Hematopoietic multipotent progenitor cell treated with erythropoietin and hydrocortisone succinate and interleukin-3 and kit ligand, for 6 days (in vitro differentiated cells): Measurements from ENCODE around the gene DEPDC7.
"Not testable (repeated sequence)": the region's sequence is repeated elsewhere in the genome, so short reads cannot be mapped to it uniquely, and the experiment has no call there.

Experiments used
- DNase-seq: peaks from one replicate; pipeline ENCODE4 v3.0.0-alpha.2; 2015

The DEPDC7 gene

DNA sequence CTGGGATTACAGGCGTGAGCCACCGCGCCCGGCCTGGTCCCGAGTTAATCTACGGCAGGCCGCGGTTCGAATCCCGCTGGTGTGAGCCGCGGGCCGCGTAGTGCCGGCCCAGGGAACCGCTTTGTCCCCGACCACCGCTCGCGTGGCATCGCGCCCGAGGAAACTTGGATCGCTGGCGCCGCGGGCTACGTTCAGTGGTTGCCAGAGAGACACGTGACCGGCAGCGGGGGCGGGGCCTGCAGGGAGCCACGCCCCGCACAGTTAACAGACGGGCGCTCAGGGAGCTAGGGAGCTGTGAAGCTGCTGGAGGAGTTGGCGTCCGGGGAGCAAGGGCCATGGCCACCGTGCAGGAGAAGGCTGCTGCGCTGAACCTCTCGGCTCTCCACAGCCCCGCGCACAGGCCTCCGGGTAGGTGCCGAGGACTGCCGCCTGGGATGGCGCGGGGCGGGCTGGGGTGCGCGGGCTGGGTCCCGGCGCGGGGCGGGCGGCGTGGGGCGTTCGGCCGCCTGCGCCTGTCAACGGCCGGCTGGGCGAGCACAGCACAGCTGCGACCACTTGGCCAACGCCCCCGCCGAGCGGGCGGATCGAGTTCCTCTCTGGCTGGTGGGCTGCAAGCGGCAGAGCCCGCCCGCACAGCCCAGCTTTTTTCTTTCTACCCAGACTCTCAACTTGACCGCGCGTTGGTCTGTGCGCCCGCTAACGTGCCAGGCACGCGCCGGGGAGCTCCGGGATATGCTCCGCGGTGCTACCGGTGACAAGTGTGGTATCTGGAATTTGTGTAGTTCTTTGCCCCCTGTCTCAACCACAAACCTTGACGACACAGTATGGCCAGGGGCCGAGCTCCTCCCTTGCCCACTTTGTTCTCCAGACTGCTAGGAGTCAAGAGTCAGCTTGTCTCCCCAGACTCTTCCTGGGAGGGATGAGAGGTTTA is at the start of gene DEPDC7:
Gene DEPDC7 (plus strand): TSS at position 258 of the 931 bp plus-strand sequence. CDS start 78 bp downstream, at position 336.
- DNase-seq, result peak; percentile 93

DNA sequence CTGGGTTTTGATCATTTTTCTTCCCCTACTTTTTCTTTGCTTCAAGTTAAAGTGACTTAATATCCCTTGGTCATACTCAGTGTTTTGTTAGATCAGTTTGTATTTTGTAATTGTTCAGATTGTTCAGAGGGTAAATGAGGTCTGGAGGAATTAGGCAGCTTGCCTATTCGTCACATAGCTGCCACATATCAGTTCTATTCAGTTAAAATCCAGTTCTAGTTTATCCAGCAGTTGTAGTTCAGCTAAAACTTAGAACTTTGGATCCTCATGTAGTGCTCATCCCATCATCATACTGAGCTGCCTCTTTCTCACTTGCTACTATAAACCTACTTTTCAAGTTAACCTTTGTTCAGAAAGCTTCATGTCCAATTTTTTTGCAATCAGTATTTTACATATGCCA is 47.1 kb upstream of the DEPDC7 start:
- DNase-seq, result no peak

DNA sequence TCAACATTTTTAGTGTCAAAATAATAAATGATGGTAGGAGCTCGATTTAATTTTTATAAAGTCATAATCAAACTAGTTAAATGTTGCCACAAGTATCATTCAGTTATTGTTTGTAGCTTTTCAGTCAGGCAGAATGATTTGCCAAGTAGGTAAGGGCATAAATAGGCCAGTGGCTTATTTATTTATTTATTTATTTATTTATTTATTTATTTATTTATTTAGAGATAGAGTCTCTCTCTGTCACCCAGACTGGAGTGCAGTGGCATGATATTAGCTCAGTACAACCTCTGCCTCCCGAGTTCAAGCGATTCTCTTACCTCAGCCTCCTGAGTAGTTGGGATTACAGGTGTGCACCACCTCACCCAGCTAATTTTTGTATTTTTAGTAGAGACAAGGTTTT is 43.4 kb upstream of the DEPDC7 start:
- not testable (repeated sequence) for DNase-seq

DNA sequence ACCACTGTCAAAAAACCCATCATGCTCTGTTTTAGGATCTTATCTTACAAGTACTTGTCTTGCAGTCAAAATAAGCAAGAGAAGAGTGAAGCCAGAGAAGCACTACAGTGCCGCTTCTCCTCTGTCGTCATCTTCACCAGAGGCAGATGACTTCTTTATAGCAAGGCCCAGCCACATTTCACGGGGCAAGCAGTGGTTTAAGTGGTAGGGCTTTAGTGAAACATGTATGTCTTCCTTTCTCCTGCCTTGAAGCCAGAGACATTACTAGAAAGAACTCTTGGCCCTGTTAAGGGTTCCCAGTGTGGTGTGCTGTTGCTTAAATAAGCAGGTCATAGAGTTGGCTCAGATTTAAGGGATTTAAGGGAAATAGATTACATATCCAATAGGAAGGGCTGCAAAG is 42.9 kb upstream of the DEPDC7 start:
- no peak for DNase-seq

DNA sequence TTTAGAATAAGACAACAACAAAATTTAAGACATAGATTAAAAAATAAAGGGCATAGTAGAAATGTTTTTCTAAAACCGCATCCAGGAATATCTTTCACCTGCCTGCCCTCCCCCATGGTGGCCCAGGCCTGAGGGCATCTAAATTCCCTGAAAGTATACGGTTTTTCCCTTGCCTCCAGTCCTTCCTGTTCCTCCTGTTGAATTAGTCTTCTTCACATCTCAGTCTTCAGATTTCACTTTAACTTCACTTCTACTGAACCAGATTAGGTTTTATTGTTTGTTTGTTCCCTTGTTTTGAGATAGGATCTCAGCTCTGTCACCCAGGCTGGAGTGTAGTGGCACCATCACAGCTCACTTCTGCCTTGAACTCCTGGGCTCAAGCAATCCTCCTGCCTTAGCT is 33.1 kb upstream of the DEPDC7 start:
- no peak for DNase-seq

DNA sequence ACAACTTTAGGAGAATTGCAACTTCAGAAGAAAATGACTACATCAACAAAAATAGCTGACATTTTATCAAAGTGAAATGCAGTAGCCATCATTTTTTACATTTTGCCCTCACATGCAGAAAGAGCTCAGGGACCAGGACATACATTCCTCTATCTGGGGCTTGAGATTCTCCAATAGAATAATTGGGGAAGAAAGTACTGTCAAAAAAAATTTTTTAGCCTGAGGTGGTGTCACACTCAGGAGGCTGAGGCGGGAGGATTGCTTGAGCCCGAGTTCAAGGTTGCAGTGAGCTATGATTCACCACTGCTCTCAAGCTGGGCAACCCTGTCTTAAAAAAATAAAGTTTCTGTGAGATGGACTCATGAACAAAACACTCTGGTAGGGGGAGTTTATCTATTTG is 32.2 kb upstream of the DEPDC7 start:
- DNase-seq, result no peak

DNA sequence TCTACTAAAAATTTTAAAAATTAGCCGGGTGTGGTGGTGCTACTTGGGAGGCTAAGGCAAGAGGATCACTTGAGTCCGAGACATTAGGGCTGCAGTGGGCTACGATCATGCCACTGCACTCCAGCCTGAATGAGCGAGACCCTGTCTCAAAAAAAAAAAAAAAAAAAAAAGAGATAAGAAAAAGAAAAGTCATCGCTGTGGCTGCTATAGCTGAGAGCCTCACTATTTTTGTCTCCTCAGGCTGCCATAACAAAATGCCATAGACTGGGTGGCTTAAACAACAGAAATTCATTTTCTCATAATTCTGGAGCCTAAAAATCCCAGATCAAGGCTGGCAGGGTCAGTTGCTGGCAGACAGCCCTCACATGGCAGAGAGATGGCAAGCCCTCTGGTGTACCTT is 30.1 kb upstream of the DEPDC7 start:
- DNase-seq, result no peak

DNA sequence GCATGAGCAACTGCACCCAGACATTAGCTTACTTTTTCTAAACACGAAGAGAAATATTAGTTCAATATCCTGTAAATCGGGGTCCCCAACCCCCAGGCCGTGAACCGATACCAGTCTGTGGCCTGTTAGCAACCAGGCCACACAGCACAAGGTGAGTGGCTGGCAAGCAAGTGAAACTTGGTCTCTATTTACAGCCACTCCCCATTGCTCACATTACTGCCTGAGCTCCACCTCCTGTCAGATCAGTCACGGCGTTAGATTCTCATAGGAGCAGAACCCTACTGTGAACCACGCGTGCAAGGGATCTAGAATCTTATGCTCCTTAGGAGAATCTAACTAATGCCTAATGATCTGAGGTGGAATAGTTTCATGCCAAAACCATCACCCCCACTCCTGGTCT is 27.8 kb upstream of the DEPDC7 start:
- no peak for DNase-seq

DNA sequence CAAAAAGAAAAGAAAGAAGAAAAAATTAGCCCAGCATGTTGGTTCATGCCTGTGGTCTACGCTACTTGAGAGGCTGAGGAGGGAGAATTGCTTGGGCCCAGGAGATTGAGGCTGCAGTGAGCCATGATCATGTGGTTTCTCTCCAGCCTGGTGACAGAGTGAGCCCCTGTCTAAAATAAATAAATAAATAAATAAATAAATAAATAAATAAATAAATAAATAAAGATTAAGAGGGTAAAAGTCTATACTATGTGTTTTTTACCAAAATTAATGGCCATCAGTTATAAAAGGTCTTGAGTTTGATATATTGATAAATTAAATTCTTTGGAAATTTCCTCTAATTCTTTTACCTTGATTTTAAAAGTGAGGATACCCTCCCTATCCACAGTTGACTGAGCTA is 25.2 kb upstream of the DEPDC7 start:
- no peak for DNase-seq

DNA sequence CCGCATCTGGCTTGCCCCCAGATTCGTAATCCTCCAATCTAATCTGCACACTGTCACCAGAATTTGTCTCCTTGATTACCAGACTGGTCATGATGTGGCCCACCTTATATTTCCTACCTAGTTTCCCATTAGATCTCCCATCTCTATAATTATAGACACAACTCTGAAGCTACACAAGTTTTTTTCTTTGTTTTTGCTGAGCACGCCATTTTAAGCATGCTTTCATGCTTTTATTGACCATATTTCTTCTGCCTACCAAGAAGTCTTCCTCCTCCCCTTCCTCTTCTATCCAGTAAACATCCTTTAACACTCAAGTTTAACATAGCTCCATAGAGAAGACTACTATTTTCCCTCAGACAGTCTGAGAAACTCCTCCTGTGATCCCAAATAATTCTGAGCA is 24.3 kb upstream of the DEPDC7 start:
- no peak for DNase-seq

DNA sequence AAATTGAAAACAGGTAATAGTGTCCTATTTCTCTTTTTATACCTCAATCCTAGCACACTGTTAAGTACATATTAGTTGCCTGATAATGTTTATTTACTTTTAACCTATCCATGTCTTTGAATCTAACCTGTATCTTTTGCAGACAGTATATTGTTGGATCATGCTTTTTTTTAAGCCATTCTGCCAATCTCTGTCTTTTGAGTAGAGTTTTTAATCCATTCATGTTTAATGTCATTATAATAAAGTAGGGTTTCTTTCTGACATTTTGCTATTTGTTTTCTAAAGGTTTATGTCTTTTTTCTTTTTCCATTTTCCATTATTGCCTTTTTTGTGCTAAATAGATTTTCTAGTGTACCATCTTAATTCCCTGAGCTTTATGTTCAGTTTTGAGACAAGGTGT is 23.8 kb upstream of the DEPDC7 start:
- no peak for DNase-seq

DNA sequence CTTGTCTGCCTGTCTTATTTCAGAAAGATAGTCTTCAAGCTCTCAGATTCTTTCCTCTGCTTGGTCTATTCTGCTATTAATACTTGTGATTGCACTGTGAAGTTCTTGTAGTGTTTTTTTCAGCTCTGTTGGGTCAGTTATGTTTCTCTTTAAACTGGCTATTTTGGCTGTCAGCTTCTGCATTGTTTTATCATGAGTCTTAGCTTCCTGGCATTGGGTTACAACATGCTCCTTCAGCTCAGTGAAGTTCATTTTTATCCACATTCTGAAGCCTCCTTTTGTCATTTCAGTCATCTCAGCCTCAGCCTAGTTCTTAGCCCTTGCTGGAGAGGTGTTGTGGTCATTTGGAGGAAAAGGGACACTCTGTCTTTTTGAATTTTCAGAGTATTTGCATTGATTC is 15.5 kb upstream of the DEPDC7 start:
- no peak for DNase-seq

DNA sequence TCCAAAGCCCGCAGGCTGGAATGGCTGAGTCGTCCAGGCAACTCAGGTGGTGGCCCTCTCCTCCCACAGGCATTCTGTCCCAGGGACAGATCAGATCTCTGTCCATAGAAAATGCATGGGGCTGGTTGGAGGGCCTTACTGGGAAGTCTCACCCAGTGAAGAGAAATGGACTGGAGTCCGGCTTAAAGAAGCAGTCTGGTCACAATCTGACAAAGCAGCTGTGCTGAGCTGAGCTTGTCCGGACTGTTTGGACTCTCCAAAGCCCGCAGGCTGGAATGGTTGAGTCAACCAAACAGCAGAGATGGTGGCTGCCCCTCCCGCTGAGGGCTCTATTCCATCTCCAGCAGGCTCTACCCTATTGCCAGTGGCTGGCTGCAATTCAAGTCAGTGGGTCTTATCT is 14.4 kb upstream of the DEPDC7 start:
- DNase-seq, result no peak

DNA sequence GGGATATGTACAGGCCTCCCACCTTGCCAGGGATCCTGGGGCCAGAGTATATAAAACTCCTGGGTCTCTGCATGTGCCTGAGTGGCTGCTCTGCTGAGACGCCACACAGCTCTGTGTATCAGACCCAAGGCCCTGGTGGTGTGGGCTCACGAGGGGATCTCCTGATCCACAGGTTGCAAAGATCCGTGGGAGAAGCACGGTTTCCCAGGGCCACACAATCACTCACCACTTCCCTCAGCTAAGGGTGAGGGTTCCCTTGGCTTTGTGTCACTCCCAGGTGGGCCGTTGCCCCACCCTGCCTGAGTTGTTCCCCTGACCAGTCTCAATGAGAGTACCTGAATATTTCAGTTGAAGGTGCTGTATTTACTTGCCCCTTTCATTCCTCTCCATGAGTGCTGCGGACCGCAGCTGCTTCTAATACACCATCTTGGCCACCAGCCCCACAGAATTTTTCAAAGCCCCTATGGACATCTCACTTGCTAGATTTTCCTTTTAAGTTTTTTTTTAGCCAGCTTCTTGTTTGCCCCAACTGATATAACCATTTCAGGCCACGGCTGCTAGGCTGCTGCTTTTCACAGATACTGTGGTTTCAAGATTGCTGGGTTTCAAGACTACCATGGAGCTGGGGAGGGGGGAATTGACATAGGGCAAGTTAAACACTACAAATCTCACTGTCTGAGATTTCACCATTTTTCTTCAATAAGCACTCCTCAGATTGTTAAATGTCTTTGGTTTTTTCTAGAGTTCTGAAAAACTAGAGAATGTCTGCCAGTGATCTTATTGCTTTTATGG is 13.7 kb upstream of the DEPDC7 start:
- DNase-seq, result no peak

DNA sequence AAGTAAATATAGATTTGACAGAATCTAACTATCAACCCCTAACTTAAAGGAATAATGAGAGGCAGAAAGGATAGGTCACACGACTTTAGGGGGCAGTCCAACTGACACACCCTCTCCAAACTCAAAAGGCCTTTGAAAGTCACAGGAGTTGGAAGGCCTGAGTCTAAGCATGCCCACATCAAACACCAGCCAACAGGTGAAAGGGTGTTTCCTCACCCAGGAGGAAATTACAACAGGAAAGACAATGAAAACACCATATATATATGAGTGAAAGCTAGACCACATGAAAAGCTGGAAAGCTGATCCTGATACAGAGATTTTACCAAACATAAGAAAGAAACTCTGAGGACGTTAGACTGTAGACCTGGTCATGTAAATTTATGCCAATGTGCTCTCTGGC is 10.5 kb upstream of the DEPDC7 start:
- DNase-seq, result no peak

DNA sequence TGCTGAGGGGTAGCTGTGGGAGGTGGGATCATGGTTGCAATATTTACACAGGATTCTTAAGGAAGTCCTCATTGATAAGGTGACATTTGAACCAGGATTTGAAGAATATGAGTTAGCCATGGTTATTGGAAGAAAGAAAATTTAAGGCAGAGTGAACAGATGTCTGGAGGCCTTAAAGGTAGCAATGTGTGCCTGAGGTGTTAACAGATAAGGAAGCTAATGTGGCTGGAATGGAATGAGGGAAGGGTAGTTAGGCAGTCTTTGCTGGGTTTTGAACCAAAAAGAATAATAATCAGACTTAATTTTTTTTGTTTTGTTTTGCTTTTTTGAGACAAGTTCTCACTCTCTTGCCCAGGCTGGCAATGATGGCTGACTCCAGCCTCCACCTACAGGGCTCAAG is 9.7 kb upstream of the DEPDC7 start:
- no peak for DNase-seq

DNA sequence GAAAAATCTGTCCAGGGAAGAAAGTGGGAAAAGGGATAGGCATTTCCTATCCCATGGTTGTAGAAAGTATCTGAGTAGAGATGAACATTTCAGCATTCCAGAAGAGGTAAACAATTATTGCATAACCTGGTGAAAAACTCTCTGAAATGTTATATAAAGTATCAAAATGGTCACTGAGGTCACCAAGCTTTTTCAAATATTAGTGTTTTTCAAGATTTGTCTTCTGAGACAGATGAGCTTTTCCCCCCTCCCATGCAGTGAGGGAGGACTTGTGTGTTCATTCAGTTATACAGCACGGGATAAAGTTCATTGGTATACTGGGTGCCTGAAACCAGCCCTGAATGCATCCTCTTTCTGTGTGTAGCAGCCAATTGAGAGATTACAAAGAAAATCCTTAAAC is 1.9 kb upstream of the DEPDC7 start:
- DNase-seq, result no peak

DNA sequence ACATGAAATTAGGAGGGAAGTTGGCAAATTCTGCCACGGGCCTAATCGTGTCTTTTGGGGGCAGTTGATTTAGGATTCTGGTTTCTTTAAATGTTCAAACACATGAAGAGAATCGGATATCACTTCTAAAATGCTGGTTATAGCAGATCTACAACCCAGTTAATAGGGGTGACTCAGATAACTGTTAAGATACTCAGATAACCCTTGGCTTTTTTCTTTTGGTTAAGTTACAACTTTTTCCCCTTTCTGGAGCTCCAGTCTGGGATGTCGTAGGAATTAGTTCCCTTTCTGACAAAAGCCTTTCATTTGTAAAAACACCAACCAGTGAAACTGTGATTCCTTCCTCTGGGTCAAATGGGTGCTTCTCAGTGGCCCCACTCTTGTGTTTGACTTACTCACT is 976 bp downstream of the DEPDC7 start:
- DNase-seq, result no peak

DNA sequence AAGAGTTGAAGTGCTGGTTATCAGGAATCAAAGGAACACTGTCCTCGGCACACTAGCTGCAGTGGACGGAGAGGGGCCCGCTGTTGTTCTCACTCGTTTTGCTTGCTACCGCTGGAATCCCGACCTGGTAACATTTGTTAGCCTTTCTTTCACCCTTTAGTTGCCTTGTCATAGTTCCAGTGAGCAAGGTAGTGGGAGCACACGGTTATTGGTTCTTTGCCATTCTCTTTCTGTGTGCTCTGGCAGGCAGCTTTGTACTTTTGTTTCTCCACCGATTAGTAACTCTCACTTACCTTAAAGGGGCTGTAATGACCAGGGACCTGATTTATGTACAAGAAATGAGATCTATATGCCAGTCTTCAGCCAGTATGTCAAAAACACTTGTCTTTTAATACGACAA is 1.8 kb downstream of the DEPDC7 start:
- DNase-seq, result no peak

DNA sequence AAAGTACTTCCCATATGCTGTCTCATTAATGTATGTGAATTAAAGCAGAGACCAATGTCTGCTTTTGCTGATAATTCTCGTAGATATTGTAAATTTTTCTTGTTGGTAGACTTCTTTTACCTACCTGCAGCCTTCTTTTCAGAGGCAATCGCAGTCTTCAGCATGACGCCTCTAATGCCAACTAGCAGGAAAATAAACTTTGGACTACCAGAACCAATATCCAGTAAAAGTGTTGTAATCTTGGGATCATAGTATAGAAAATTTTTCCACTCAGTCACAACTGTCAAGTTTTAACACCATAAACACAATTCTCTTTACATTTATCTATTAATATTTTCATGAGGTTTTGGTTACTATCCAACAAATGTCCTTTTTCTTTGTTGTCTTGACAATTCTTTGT is 2.3 kb downstream of the DEPDC7 start:
- no peak for DNase-seq

DNA sequence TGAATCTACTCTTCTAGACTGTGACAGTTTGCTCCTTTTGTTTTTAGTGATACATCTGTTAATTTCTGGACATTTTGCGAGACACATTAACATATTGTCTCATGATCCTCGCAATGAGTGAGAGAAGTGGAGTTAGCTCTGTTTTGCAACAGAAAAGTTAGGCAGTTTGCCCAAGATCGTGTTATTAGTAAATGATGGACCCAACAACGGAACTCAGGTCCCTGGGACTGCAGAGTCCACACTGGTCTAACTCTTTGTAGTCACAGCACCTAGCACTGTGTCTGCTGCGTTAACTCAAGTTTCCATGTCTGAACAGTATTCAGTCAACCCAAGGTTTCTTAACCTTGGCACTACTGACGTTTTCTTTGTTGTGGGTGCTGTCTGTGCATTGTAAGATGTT is 3.2 kb downstream of the DEPDC7 start:
- no peak for DNase-seq

DNA sequence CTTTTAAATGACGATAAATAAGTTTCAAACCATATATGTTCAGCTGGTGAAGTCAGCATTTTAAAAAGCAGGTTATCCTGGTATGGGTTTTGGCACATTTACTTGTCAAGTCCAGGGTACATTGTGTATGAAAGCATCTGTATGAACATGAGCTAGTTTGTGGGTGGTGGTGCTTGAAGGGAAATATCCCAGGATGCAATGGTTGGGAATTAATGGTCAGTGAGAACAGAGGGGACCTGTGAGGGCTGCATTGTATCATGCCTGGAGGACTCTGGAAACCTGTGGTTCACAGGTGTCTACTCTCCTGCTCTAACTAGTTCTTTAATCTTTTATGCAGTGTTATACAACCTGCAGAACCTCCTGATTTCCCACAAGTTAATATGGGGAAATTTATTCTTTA is 5.8 kb downstream of the DEPDC7 start:
- DNase-seq, result no peak

DNA sequence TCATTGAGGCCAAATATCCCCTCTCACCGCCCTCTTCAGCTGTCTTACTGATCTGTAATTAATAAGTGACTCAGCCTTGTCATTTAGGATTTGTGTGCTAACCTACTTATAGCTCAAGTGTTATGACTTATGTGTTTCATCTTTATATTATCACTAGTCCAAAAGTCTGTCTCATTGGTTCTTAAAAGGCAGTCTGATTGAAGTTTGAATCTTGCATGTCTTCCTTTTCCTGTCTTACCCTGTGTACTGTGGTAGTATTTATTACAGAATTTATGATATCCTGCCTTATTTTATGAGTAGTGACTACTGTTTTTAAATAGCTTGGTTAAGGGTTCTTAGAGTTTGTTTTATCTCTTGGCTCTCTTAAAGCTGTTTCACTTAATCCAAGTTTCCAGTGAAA is 6.3 kb downstream of the DEPDC7 start:
- no peak for DNase-seq

DNA sequence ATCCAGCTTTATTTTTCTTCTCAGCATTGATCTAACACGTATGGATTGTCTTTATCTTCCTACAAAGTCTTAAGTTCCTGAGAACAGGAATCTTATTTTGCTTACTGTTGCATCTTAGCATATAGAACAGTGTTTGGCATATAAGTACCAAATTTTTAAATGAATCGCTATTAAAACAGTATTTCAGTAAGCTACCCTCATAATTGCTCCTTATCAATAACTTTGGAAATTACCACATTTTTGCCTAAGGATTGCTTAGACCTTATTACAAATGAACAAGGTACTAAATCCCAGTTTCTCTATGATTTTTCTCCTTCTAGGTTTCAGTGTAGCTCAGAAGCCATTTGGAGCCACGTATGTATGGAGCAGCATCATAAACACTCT is 9.7 kb downstream of the DEPDC7 start:
- no peak for DNase-seq
